Inflammatory macrophage (primary cell): Measurements from ENCODE around the gene C4B.

Source experiments
- DNase-seq, 2 donors: peaks; one replicate each; pipeline ENCODE4 v3.0.0-alpha.2; 2020 to 2022

The C4B gene

DNA sequence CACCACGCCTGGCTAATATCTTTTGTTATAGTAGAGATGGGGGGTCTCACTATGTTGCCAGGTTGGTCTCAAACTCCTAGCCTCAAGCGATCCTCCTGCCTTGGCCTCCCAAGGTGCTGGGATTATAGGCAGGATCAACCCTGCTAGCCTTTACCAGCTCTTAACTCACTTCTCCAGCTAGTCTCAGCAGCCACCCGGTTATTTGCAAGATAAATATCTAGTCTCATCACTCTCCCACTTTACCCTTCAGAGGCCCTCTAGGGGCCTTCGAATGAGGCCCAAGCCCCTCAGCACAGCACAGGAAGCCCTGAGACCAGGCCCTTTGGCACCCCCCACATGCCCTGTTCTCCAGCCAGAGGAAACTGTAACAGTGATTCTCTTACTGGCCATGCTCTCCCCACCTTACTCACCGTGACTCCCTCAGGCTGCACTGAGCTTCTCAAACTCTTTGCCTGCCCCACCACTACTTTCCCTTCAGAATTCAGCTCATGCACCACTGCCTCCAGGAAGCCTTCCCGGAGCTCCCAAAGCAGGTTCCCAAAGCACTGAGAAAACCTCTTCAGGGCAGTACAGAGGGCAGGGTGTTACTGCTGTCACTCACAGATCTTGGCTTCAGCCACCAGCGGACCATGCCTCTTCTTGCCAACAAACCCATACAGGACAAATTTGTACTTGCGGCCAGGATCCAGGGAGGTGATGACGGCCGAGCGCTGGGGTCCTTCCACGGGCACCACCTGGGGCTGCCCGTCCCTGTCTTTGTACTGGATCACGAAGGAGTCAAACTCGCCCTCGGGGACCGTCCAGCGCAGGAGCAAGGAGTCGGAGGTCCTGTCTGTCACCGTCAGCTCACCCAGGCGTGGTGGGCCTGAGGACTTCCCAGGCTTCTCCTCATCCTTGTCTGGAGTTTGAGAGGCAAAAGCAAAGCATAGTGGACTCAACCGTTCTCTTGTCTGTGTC lies 69.5 kb downstream of the C4B start:
- DNase-seq = no peak

GRCh38 chr6:32084780-32085179 lies 70.2 kb downstream of the C4B start:
- no peak for DNase-seq
